IMR-90 (cell line): ENCODE data around the gene FHL2. TPM values are rescaled to one million over a fixed set of nuclear protein-coding genes. Genes with fewer than 3 reads are reported as not detected.

Experiments
- ATAC-seq: fragments of 200-7000 bp; cut with Tn5 transposase; 2 replicates; pipeline ENCODE4 v1.9.1; 2020; ENCODE audit warnings: low read depth, mild to moderate bottlenecking, moderate library complexity
- BruUV-seq: library from RNA; stranded (reverse); fragments of 400-500 nt; replicated peaks from 2 replicates; lab custom pipeline; 2021; lab: Mats Ljungman, UMichigan
- CTCF ChIA-PET: fragments of 300-600 bp; formaldehyde crosslinking; extraction: SDS; loops from one replicate; lab custom pipeline; 2021; ENCODE audit warnings: antibody characterized with exemption; lab: Yijun Ruan, JAX
- POLR2A ChIA-PET: fragments of 300-600 bp; sonication (Branson Sonifier 250); formaldehyde crosslinking; loops from one replicate; lab custom pipeline; 2022; ENCODE audit warnings: antibody characterized with exemption; ENCODE audit not compliant: unreplicated experiment; lab: Charles Lee
- DNase-seq: peaks from one replicate; pipeline ENCODE4 v3.0.0; 2013
- H2AFZ ChIP-seq: replicated peaks from 2 replicates; pipeline ENCODE3; 2013; ENCODE audit warnings: low read length, mild to moderate bottlenecking; ENCODE audit not compliant: poor library complexity
- H2AK5ac ChIP-seq: 2 replicates; pipeline ENCODE4 v1.6.1; 2013; ENCODE audit warnings: low read depth, low read length, inconsistent platforms
- H2AK9ac ChIP-seq: replicated peaks from 2 replicates; pipeline ENCODE3; 2013; ENCODE audit warnings: mild to moderate bottlenecking, low read depth, low read length, moderate library complexity; ENCODE audit not compliant: poor library complexity
- H2BK120ac ChIP-seq: 2 replicates; pipeline ENCODE4 v1.6.1; 2013; ENCODE audit warnings: low read depth, low read length, inconsistent platforms
- H2BK15ac ChIP-seq: 3 replicates; pipeline ENCODE4 v1.6.1; 2013; ENCODE audit warnings: low read depth, low read length, inconsistent platforms
- H2BK20ac ChIP-seq: 2 replicates; pipeline ENCODE4 v1.6.1; 2013; ENCODE audit warnings: low read depth, mild to moderate bottlenecking, inconsistent platforms, low read length, moderate library complexity
- H2BK5ac ChIP-seq: 2 replicates; pipeline ENCODE4 v1.6.1; 2013; ENCODE audit warnings: mild to moderate bottlenecking, low read depth, low read length, inconsistent platforms; ENCODE audit not compliant: poor library complexity, severe bottlenecking
- H3K14ac ChIP-seq: replicated peaks from 2 replicates; pipeline ENCODE4 v1.6.1; 2013; ENCODE audit warnings: low read depth, low read length, inconsistent platforms
- H3K18ac ChIP-seq: 2 replicates; pipeline ENCODE4 v1.6.1; 2013; ENCODE audit warnings: low read depth, low read length, control low read depth
- H3K23ac ChIP-seq: 2 replicates; pipeline ENCODE4 v1.6.1; 2013; ENCODE audit warnings: low read depth, low read length, inconsistent platforms
- H3K27ac ChIP-seq: 2 replicates; pipeline ENCODE4 v1.5.1; 2013; ENCODE audit warnings: mild to moderate bottlenecking, control low read depth, low read length; ENCODE audit not compliant: insufficient read depth
- H3K27me3 ChIP-seq: 2 replicates; pipeline ENCODE4 v1.6.1; 2013; ENCODE audit warnings: low read length; ENCODE audit not compliant: control insufficient read depth, insufficient read depth
- H3K36me3 ChIP-seq: 2 replicates; pipeline ENCODE4 v1.6.1; 2013; ENCODE audit warnings: low read length, mixed read lengths; ENCODE audit not compliant: control insufficient read depth, insufficient read depth
- H3K4ac ChIP-seq: 2 replicates; pipeline ENCODE4 v1.6.1; 2013; ENCODE audit warnings: low read depth, low read length, inconsistent platforms
- H3K4me1 ChIP-seq: 2 replicates; pipeline ENCODE4 v1.6.1; 2013; ENCODE audit warnings: low read length, mixed read lengths; ENCODE audit not compliant: control insufficient read depth, insufficient read depth
- H3K4me2 ChIP-seq: 2 replicates; pipeline ENCODE4 v1.6.1; 2013; ENCODE audit warnings: low read depth, mild to moderate bottlenecking, control low read depth, low read length, moderate library complexity
- H3K4me3 ChIP-seq: 2 replicates; pipeline ENCODE4 v1.5.1; 2013; ENCODE audit warnings: low read depth, mild to moderate bottlenecking, control low read depth, low read length, moderate library complexity; ENCODE audit not compliant: insufficient read depth
- H3K56ac ChIP-seq: 2 replicates; pipeline ENCODE4 v1.6.1; 2013; ENCODE audit warnings: low read length, inconsistent platforms; ENCODE audit not compliant: insufficient read depth; ENCODE audit errors: extremely low read depth
- H3K79me1 ChIP-seq, 2 experiments: 2 replicates each; pipeline ENCODE4 v1.6.1; 2013; ENCODE audit warnings: low read length in 2 of 2, inconsistent platforms in 1 of 2, low read depth in 1 of 2
- H3K9ac ChIP-seq: 2 replicates; pipeline ENCODE4 v1.6.1; 2013; ENCODE audit warnings: low read depth, low read length, control low read depth
- H3K9me1 ChIP-seq: 2 replicates; pipeline ENCODE4 v1.6.1; 2013; ENCODE audit warnings: low read length, inconsistent platforms; ENCODE audit not compliant: insufficient read depth
- H3K9me3 ChIP-seq: 2 replicates; pipeline ENCODE4 v1.6.1; 2013; ENCODE audit warnings: low read length; ENCODE audit not compliant: control insufficient read depth, insufficient read depth
- H4K20me1 ChIP-seq: 2 replicates; pipeline ENCODE4 v1.6.1; 2013; ENCODE audit warnings: low read length, inconsistent platforms; ENCODE audit not compliant: insufficient read depth
- H4K5ac ChIP-seq: 2 replicates; pipeline ENCODE4 v1.6.1; 2013; ENCODE audit warnings: mild to moderate bottlenecking, low read depth, low read length, control low read depth
- H4K8ac ChIP-seq, 2 experiments: 2 replicates each; pipeline ENCODE4 v1.6.1; 2013; ENCODE audit warnings: low read depth in 2 of 2, low read length in 2 of 2, control low read depth in 1 of 2, inconsistent platforms in 1 of 2
- H4K91ac ChIP-seq: 2 replicates; pipeline ENCODE4 v1.6.1; 2013; ENCODE audit warnings: low read depth, low read length, inconsistent platforms; ENCODE audit not compliant: insufficient read depth
- BHLHE40 ChIP-seq: fragments of 150-350 bp; IDR thresholded peaks from 2 replicates; pipeline ENCODE4 v1.6.1; 2016; ENCODE audit warnings: mild to moderate bottlenecking, low read depth, low read length
- CEBPB ChIP-seq: IDR thresholded peaks from 2 replicates; pipeline ENCODE4 v1.6.1; 2012; ENCODE audit warnings: low read depth, low read length, improper control_type of control experiment
- CHD1 ChIP-seq: IDR thresholded peaks from 2 replicates; pipeline ENCODE4 v1.6.1; 2012; ENCODE audit warnings: low read depth, low read length, improper control_type of control experiment
- MAFK ChIP-seq: IDR thresholded peaks from 2 replicates; pipeline ENCODE4 v1.6.1; 2012; ENCODE audit warnings: low read depth, low read length, improper control_type of control experiment
- POLR2A ChIP-seq: IDR thresholded peaks from 2 replicates; pipeline ENCODE4 v1.6.1; 2012; ENCODE audit warnings: mild to moderate bottlenecking, low read depth, low read length
- RCOR1 ChIP-seq: IDR thresholded peaks from 2 replicates; pipeline ENCODE4 v1.6.1; 2012; ENCODE audit warnings: mild to moderate bottlenecking, low read length, improper control_type of control experiment; ENCODE audit not compliant: insufficient replicate concordance
- RFX5 ChIP-seq: IDR thresholded peaks from 2 replicates; pipeline ENCODE4 v1.8.0; 2012; ENCODE audit warnings: low read depth, mild to moderate bottlenecking, low read length, moderate library complexity
- WGBS, 2 experiments: methylation state at CpG; one replicate each; pipeline versions ENCODE4 v1.1.5 to v1.1.7; 2013; ENCODE audit warnings: missing lambda C conversion rate in 2 of 2; ENCODE audit not compliant: insufficient read length in 1 of 2; ENCODE audit errors: extremely low coverage in 2 of 2; 5-methylcytosine and 5-hydroxymethylcytosine counted together
- dilution Hi-C: fragments of 300-500 bp; cut with HindIII; formaldehyde crosslinking; loops from one replicate; pipeline ENCODE4 v1.14.3; 2018; ENCODE audit warnings: low sequenced_read_pairs; ENCODE audit not compliant: unreplicated experiment
- in situ Hi-C: fragments of 300-500 bp; cut with MboI; formaldehyde crosslinking; loops from 3 replicates; pipeline ENCODE4 v1.14.3; 2019; ENCODE audit warnings: low sequenced_read_pairs, inconsistent platforms, mixed read lengths
- intact Hi-C: fragments of 100-400 bp; cut with micrococcal nuclease; formaldehyde crosslinking; loops from 2 replicates; pipeline ENCODE4 v1.10.0; 2022
- polyA plus RNA-seq, 3 experiments: library from polyadenylated mRNA; depleted of rRNA; stranded (reverse); fragments of >200 nt; gene quantifications; 2 replicates each; pipeline ENCODE4 v1.2.3, GENCODE V29; 2012; ENCODE audit warnings: low replicate concordance in 1 of 3
- total RNA-seq: library from RNA; depleted of rRNA; stranded (reverse); fragments of >200 nt; gene quantifications from 2 replicates; pipeline ENCODE4 v1.2.3, GENCODE V29; 2012
- TF ChIP-seq, protein P1 (sequence below): fragments of 150-350 bp; IDR thresholded peaks from 2 replicates; pipeline ENCODE4 v1.6.1; 2017; ENCODE audit warnings: mild to moderate bottlenecking, antibody characterized with exemption, low read length, low read depth
- TF ChIP-seq, protein P2 (sequence below): fragments of 150-350 bp; IDR thresholded peaks from 2 replicates; pipeline ENCODE4 v1.6.1; 2016; ENCODE audit warnings: low read depth, mild to moderate bottlenecking, low read length, moderate library complexity, borderline replicate concordance

FHL2 gene
- total and polyA plus RNA-seq, 2 of the 4 experiments (the other 2 are of a cell fraction) = 464 to 550 TPM

DNA sequence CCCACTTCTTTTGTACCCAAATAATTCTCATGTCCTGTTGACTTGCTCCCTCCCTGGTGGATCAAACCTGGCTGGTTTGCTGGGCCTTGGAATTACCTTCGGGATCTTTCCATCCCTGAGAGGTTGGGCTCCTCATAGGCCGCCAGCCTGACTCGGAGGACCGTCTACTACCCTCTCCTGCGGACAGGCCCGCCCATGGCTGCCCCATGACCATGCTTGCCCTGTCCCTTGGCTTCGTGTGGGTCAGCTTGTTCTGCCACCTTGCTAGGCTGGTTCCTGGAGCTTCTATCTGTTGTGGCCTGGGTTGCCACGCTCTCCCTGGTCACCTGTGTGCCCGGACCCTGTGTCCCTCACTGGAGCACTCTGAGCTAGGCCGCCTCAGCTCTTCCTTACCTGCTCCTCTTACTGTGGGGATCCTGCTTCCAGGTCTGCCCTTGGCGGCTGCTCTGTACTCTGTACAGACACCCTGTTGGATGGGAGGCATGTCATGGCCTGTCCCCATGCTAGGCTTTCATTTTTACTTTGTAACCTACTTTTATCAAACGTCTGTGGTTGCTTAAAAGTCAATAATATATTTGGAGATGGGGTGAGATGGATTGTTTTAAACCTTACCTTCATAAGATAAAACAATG lies 29.7 kb upstream of the FHL2 start:
- WGBS, 2 experiments = 80% methylated on average over 9 of the region's 12 CpGs; no CpG with 5 or more reads in 1 of the 2 experiments
- dilution Hi-C loops = no loop called here
- no peak overlapping the region for H3K27ac ChIP-seq
- intact Hi-C loops = no loop called here
- TF ChIP-seq BHLHE40 = no peak
- TF ChIP-seq, protein P1, sequence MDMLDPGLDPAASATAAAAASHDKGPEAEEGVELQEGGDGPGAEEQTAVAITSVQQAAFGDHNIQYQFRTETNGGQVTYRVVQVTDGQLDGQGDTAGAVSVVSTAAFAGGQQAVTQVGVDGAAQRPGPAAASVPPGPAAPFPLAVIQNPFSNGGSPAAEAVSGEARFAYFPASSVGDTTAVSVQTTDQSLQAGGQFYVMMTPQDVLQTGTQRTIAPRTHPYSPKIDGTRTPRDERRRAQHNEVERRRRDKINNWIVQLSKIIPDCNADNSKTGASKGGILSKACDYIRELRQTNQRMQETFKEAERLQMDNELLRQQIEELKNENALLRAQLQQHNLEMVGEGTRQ = no peak
- TF ChIP-seq MAFK = no peak
- no peak for TF ChIP-seq RFX5
- no peak for TF ChIP-seq RCOR1
- TF ChIP-seq CEBPB = no peak
- no peak for TF ChIP-seq POLR2A
- TF ChIP-seq, protein P2, sequence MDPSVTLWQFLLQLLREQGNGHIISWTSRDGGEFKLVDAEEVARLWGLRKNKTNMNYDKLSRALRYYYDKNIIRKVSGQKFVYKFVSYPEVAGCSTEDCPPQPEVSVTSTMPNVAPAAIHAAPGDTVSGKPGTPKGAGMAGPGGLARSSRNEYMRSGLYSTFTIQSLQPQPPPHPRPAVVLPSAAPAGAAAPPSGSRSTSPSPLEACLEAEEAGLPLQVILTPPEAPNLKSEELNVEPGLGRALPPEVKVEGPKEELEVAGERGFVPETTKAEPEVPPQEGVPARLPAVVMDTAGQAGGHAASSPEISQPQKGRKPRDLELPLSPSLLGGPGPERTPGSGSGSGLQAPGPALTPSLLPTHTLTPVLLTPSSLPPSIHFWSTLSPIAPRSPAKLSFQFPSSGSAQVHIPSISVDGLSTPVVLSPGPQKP = no peak
- no peak for TF ChIP-seq CHD1
- H3K56ac ChIP-seq = no peak overlapping the region
- H4K91ac ChIP-seq = no peak overlapping the region
- H3K27me3 ChIP-seq = peaks cover 25% of the 10 kb centered on the region
- no peak overlapping the region for H3K4me3 ChIP-seq
- no peak overlapping the region for H2AFZ ChIP-seq
- no peak overlapping the region for H3K4me2 ChIP-seq
- DNase-seq = no peak
- no peaks in the 10 kb centered on the region for H4K20me1 ChIP-seq
- no peak overlapping the region for H3K14ac ChIP-seq
- H3K36me3 ChIP-seq = no peaks in the 10 kb centered on the region
- no peaks in the 10 kb centered on the region for H3K79me1 ChIP-seq
- no peak for ATAC-seq
- ChIA-PET POLR2A (no interaction called here), CTCF (no interaction called here)
- no peak overlapping the region for H2BK20ac ChIP-seq
- H2AK5ac ChIP-seq = peak overlapping the region; percentile 15; the same call in 1 of the 2 replicates
- no peak overlapping the region for H2BK5ac ChIP-seq
- H3K4ac ChIP-seq = no peak overlapping the region
- in situ Hi-C loops = no loop called here
- BruUV-seq = no TSS peak
- no peak overlapping the region for H3K9ac ChIP-seq
- H2BK15ac ChIP-seq = no peak overlapping the region
- no peaks in the 10 kb centered on the region for H3K9me1 ChIP-seq
- H3K18ac ChIP-seq = no peak overlapping the region
- H4K5ac ChIP-seq = no peak overlapping the region
- no peak overlapping the region for H2BK120ac ChIP-seq
- no peak overlapping the region for H2AK9ac ChIP-seq
- peaks cover 13% of the 10 kb centered on the region; the same call in 1 of the 2 replicates for H3K4me1 ChIP-seq
- H4K8ac ChIP-seq = no peak overlapping the region
- no peak overlapping the region for H3K23ac ChIP-seq
- peaks cover 4% of the 10 kb centered on the region; the same call in 1 of the 2 replicates for H3K9me3 ChIP-seq
